Measurements from ENCODE around the gene CARD9.

CARD9 gene

DNA sequence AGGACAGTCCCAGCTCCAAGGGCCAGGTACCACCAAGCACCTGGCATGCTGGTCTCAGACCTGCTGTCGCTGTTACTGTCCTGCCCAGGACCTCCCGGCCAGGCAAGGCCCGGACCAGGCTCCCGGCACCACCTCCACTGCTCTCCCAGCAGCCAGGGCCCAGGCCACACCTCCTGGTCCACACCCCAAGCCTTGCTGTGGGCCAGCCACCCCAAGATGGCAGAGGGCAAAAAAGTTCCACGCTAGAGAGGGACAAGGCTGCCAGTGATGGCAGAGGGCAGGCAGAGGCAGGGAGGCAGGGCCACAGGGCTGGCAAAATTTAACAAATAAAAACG lies 11.1 kb downstream of the CARD9 start:
- Histone ChIP-seq H3K4me1 (ENCODE audit: control insufficient read depth, insufficient read depth, low read length) (peaks cover 17% of the 10 kb centered on the region), H3K9me3 (ENCODE audit: control insufficient read depth, insufficient read depth, low read depth, low read length) (no peaks in the 10 kb centered on the region), H3K27ac (ENCODE audit: low read depth, low read length) (no peak overlapping the region), H3K27me3 (ENCODE audit: control insufficient read depth, insufficient read depth, low read length) (no peaks in the 10 kb centered on the region), H3K36me3 (ENCODE audit: control insufficient read depth, insufficient read depth, low read length) (peaks cover 8% of the 10 kb centered on the region), H3K4me3 (ENCODE audit: low read depth, low read length) (no peak overlapping the region), H3K9ac (ENCODE audit: low read length) (no peak overlapping the region)

DNA sequence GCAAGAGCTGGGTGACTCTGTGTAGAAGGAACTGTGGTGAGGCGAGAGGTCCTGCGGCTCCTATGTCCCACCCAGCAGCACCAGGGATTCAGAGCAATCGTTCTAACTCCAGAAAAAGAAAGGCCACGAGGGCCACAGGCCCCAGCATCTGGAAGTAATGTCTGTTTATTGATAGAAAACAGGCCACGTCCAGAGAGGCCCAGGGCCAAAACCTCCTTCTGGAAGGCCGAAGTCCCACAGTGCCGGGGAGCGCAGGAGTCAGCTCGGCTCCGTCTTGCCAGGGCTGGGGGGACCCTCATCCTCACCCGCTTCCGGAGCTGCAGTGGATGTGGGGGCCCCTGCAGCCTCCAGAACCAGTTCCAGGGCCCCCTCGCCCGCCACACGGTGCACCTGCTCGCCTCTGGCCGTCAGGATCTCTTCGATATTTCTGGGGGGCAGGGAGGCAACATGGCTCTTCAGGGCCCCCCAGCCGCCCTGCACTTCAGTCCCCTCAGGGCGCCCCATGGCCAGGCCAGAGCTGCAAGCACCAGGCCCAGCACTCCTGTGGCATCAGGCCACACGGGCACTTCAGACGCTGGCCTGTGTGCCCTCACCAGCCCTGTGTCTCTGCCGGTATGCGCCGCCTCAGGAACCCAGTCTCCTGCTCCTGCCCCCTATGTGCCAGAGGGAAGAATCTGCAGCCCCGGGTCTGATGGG lies 11.6 kb downstream of the CARD9 start:
- Histone ChIP-seq H3K27ac (ENCODE audit: low read depth, low read length) (no peak overlapping the region), H3K36me3 (ENCODE audit: control insufficient read depth, insufficient read depth, low read length) (peaks cover 8% of the 10 kb centered on the region), H3K4me3 (ENCODE audit: low read depth, low read length) (no peak overlapping the region), H3K9me3 (ENCODE audit: control insufficient read depth, insufficient read depth, low read depth, low read length) (no peaks in the 10 kb centered on the region), H3K27me3 (ENCODE audit: control insufficient read depth, insufficient read depth, low read length) (no peaks in the 10 kb centered on the region), H3K4me1 (ENCODE audit: control insufficient read depth, insufficient read depth, low read length) (peaks cover 17% of the 10 kb centered on the region), H3K9ac (ENCODE audit: low read length) (no peak overlapping the region)

DNA sequence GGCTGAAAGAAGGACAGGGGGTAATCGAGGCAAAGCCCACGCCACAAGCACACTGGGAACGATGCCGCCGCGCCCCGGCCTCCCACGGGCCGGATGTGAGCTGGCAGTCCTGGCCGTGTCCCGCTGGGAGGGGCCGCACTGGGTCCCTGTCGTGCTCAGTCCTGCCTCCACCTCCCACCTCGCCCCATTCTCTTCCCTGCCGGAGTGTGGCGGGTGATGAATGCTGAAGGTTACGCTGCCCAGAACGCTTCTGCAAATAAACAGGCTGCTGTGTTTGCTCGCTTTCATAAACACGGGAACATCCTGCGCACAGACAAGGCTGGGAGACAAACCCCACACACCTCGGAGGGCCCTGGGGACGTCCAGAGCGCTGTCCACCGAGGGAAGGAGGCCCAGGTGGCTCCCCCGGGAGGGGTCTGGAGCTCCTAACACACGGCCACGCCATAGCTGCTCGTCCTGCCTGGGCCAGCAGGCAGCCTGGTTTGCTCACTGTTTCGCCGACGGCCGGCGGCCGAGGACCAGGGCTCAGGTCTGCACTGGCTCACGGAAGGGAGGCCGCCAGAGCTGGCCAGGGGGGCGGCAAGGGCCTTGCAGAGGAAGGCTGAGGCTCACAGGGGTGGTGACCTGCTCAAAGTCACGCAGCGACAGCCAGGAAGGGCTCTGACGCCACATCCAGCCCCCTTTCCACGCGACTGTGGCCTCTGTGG lies 12.3 kb downstream of the CARD9 start:
- no peak overlapping the region for H3K4me3 ChIP-seq (ENCODE audit: low read depth, low read length)
- H3K36me3 ChIP-seq (ENCODE audit: control insufficient read depth, insufficient read depth, low read length), result peaks cover 8% of the 10 kb centered on the region
- no peak overlapping the region for H3K27ac ChIP-seq (ENCODE audit: low read depth, low read length)
- H3K4me1 ChIP-seq (ENCODE audit: control insufficient read depth, insufficient read depth, low read length), result peaks cover 17% of the 10 kb centered on the region
- peak overlapping the region; percentile 36 for H3K9ac ChIP-seq (ENCODE audit: low read length)
- no peaks in the 10 kb centered on the region for H3K27me3 ChIP-seq (ENCODE audit: control insufficient read depth, insufficient read depth, low read length)
- H3K9me3 ChIP-seq (ENCODE audit: control insufficient read depth, insufficient read depth, low read depth, low read length), result no peaks in the 10 kb centered on the region

DNA sequence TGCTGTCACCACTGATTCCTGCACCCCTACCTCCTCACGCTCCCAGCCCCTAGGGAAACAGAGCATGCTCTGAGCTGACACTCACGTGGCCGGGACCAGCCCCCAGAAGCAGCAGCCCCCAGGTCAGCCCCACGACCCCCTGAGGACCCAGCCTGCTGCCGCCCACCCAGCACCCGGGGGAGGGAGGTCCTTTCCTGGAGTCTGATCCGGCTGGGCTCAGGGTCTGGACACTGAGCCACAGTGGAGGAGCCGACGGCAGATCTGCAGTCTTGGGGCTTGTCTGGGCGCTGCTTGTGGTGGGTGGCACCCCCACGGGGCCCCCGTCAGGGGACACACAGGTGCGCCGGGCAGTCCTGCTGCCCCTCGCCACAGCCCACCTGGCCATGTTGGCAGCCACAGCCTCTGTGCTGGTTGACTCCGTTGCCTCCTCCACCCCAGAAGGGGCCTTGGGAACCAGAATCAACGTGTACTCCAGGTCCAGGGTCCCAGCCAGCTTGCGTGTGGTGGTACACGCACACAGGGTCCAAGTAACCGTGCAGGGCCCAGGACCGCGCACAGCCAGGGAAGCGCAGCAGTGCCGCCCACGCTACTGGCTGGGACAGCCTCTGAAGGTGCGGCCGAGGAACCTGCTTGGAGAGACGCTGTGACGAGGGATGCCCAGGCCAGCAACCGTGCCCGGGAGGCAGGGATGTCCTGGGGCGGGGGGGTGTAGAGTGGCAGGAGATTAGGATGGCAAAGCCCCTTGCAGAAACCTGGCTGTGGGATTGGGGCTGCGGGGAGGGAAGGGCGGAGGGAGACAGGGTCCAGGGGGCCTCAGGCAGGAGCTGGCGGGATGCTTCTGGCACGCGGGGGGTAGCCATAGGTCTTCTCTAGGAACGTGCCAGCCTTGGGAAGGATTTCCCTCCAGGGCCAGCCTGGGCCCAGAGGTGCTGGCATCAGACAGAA lies 13.4 kb downstream of the CARD9 start:
- H3K9ac ChIP-seq (ENCODE audit: low read length), result no peak overlapping the region
- 0 out of 2 replicates have a peak overlapping the region, but pooled peaks have one; percentile 26 for H3K27ac ChIP-seq (ENCODE audit: low read depth, low read length)
- no peaks in the 10 kb centered on the region for H3K27me3 ChIP-seq (ENCODE audit: control insufficient read depth, insufficient read depth, low read length)
- peaks cover 8% of the 10 kb centered on the region for H3K36me3 ChIP-seq (ENCODE audit: control insufficient read depth, insufficient read depth, low read length)
- H3K4me1 ChIP-seq (ENCODE audit: control insufficient read depth, insufficient read depth, low read length), result peaks cover 14% of the 10 kb centered on the region
- H3K9me3 ChIP-seq (ENCODE audit: control insufficient read depth, insufficient read depth, low read depth, low read length), result no peaks in the 10 kb centered on the region
- H3K4me3 ChIP-seq (ENCODE audit: low read depth, low read length), result no peak overlapping the region

DNA sequence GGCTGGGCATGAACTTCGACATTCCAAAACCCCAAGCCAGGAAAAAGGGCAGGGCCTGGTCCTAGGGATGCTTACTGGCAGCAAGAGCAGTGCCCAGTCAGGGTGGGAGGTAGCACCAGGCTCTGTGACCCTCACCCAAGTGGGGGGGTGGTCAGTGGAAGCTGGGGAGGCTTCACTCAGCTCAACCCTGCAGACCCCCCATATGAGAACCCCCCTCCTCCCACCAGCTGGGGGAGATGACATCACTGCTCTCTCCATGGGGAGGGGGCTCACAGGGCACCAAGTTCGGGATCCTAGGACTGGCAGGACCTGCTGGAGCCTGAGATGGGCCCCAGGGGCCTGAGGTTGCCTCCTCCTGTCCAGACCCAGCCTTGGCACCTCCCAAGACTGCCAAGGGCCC lies 14.6 kb downstream of the CARD9 start:
- Histone ChIP-seq H3K9ac (ENCODE audit: low read length) (no peak overlapping the region), H3K27me3 (ENCODE audit: control insufficient read depth, insufficient read depth, low read length) (no peaks in the 10 kb centered on the region), H3K9me3 (ENCODE audit: control insufficient read depth, insufficient read depth, low read depth, low read length) (no peaks in the 10 kb centered on the region), H3K27ac (ENCODE audit: low read depth, low read length) (no peak overlapping the region), H3K4me1 (ENCODE audit: control insufficient read depth, insufficient read depth, low read length) (peaks cover 5% of the 10 kb centered on the region), H3K36me3 (ENCODE audit: control insufficient read depth, insufficient read depth, low read length) (peaks cover 8% of the 10 kb centered on the region), H3K4me3 (ENCODE audit: low read depth, low read length) (no peak overlapping the region)

DNA sequence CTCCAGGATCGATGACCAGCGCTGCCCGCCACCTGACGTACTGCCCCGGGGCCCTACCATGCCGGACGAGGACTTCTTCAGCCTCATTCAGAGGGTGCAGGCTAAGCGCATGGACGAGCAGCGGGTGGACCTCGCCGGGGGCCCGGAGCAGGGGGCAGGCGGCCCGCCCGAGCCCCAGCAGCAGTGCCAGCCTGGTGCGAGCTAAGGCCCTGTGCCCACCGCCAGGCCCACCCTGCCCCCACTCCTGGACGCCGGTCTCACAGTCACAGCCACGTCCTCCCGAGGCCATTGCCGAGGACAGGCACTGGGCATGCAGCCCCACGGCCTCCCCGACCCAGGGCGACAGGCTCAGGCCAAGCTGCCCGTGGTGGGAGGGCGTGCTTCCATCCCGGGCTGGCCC lies 15.5 kb downstream of the CARD9 start:
- H3K27me3 ChIP-seq (ENCODE audit: control insufficient read depth, insufficient read depth, low read length), result no peaks in the 10 kb centered on the region
- H3K4me1 ChIP-seq (ENCODE audit: control insufficient read depth, insufficient read depth, low read length), result peaks cover 3% of the 10 kb centered on the region; the same call in 1 of the 2 replicates
- H3K9ac ChIP-seq (ENCODE audit: low read length), result no peak overlapping the region
- H3K27ac ChIP-seq (ENCODE audit: low read depth, low read length), result no peak overlapping the region
- H3K36me3 ChIP-seq (ENCODE audit: control insufficient read depth, insufficient read depth, low read length), result peaks cover 8% of the 10 kb centered on the region
- no peak overlapping the region for H3K4me3 ChIP-seq (ENCODE audit: low read depth, low read length)
- no peaks in the 10 kb centered on the region for H3K9me3 ChIP-seq (ENCODE audit: control insufficient read depth, insufficient read depth, low read depth, low read length)

DNA sequence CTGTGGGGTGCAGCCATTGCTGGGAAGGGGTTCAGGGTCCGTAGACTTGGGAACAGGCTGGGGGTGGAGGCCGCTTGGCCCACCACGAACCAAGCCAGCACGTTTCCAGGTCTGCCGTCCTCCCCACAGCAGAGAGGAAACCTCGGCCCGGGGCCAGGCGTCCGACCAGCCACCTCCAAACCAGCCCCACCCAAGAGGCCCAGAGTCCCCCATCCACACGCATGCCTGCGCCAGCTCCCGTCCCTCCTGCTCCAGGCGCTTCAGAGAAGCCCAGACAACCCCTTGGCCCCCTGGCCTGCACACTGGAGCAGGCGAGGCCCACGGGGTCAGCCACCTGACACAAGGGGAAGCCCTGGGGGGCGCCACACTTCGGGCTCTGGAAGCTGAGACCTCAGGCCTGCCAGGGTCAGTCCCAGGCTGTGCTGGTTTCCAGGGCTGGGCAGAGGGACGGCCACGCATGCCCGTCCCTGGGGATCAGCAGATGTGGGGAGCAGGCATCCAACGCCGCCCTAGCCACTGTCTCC lies 16.2 kb downstream of the CARD9 start:
- Histone ChIP-seq H3K27me3 (ENCODE audit: control insufficient read depth, insufficient read depth, low read length) (no peaks in the 10 kb centered on the region), H3K4me3 (ENCODE audit: low read depth, low read length) (no peak overlapping the region), H3K9ac (ENCODE audit: low read length) (no peak overlapping the region), H3K36me3 (ENCODE audit: control insufficient read depth, insufficient read depth, low read length) (peaks cover 8% of the 10 kb centered on the region), H3K4me1 (ENCODE audit: control insufficient read depth, insufficient read depth, low read length) (no peaks in the 10 kb centered on the region), H3K9me3 (ENCODE audit: control insufficient read depth, insufficient read depth, low read depth, low read length) (no peaks in the 10 kb centered on the region), H3K27ac (ENCODE audit: low read depth, low read length) (no peak overlapping the region)

DNA sequence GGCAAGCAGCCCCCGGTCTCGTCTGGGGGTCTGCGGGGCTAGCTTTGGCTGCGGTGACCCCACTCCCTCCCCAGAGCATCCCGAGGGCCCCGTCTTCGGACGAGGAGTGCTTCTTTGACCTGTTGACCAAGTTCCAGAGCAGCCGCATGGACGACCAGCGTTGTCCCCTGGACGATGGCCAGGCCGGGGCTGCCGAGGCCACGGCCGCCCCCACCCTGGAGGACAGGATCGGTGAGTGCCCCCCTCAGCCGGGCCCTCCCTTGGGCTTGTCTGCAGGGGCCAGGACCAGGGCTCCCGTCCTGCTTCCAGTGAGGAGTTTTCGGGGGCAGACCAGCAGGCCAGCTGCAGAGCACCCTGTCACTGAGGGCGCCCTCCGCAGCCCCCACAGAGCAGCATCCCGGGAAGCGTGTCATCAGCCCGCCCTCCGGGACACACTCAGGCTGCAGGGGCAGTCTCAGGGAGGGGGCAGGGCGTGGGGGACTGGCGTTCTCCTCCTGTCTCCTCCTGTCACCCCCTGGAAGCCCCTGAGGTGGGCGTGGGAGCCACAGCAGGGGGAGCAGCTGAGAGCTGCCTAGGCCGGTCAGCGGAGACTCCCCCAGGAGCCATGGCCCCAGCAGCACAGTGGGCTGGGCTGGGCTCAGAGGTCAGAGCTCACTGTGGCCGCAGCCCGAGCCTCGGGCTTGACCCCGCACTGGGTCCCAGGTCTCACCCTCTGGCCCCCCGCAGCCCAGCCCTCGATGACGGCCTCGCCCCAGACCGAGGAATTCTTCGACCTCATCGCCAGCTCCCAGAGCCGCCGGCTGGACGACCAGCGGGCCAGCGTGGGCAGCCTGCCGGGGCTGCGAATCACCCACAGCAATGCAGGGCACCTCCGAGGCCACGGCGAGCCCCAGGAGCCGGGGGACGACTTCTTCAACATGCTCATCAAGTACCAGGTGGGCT lies 17.6 kb downstream of the CARD9 start:
- Histone ChIP-seq H3K27ac (ENCODE audit: low read depth, low read length) (no peak overlapping the region), H3K27me3 (ENCODE audit: control insufficient read depth, insufficient read depth, low read length) (no peaks in the 10 kb centered on the region), H3K4me1 (ENCODE audit: control insufficient read depth, insufficient read depth, low read length) (no peaks in the 10 kb centered on the region), H3K9me3 (ENCODE audit: control insufficient read depth, insufficient read depth, low read depth, low read length) (no peaks in the 10 kb centered on the region), H3K9ac (ENCODE audit: low read length) (no peak overlapping the region), H3K36me3 (ENCODE audit: control insufficient read depth, insufficient read depth, low read length) (peaks cover 2% of the 10 kb centered on the region; the same call in 1 of the 2 replicates), H3K4me3 (ENCODE audit: low read depth, low read length) (no peak overlapping the region)

DNA sequence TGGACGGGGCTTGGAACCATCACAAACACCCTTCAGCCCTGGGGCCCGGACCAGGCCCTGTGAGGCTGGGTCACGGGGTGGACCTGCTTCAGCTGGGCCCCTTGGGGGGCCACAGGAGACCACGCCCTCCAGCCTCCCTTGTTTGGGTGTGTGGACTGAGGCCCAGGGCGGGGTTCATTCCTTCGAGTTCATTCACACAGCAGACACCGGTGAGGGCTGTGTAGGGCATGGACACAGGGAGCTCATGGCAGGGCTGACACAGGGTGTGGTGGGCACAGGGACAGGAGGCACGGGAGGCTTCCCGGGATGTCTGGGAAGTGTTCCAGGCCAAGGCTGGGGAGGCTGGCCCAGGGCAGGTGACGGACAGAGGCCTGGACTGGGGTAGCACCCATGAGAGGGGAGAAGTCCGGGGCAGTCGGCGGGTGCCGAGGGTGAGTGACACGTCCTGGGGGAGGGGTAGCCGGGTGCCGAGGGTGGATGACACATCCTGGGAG lies 18.8 kb downstream of the CARD9 start:
- Histone ChIP-seq H3K4me3 (ENCODE audit: low read depth, low read length) (no peak overlapping the region), H3K27ac (ENCODE audit: low read depth, low read length) (no peak overlapping the region), H3K4me1 (ENCODE audit: control insufficient read depth, insufficient read depth, low read length) (no peaks in the 10 kb centered on the region), H3K27me3 (ENCODE audit: control insufficient read depth, insufficient read depth, low read length) (no peaks in the 10 kb centered on the region), H3K36me3 (ENCODE audit: control insufficient read depth, insufficient read depth, low read length) (no peaks in the 10 kb centered on the region; the same call in 1 of the 2 replicates), H3K9me3 (ENCODE audit: control insufficient read depth, insufficient read depth, low read depth, low read length) (no peaks in the 10 kb centered on the region), H3K9ac (ENCODE audit: low read length) (no peak overlapping the region)
